Common myeloid progenitor, CD34-positive (primary cell): Measurements from ENCODE around the gene RAP1A.

ENCODE experiments used
- CTCF ChIA-PET: fragments of 350-600 bp; sonication (Branson Sonifier 250); formaldehyde crosslinking; loops from one replicate; lab custom pipeline; 2021; ENCODE audit warnings: antibody characterized with exemption; lab: Charles Lee
- POLR2A ChIA-PET: fragments of 350-600 bp; sonication (Branson Sonifier 250); formaldehyde crosslinking; loops from one replicate; lab custom pipeline; 2021; ENCODE audit warnings: antibody characterized with exemption; lab: Charles Lee
- DNase-seq, 3 donors: peaks; one replicate each; pipeline versions ENCODE4 v3.0.0 to v3.0.0-alpha.2; 2013
- H3K27ac ChIP-seq, 2 experiments: 1 replicate in 1 of 2; 2 replicates in 1 of 2; pipeline ENCODE4 v1.7.0; 2013; ENCODE audit warnings: inconsistent platforms in 2 of 2, low read length in 2 of 2, mild to moderate bottlenecking in 2 of 2, low read depth in 1 of 2, moderate library complexity in 1 of 2; ENCODE audit not compliant: severe bottlenecking in 2 of 2, insufficient read depth in 1 of 2, poor library complexity in 1 of 2
- H3K27me3 ChIP-seq, 5 experiments: replicated peaks in 2 of 5; 1 replicate in 3 of 5; 2 replicates in 2 of 5; pipeline versions ENCODE4 v1.6.1 to v1.7.0; 2013; ENCODE audit warnings: low read length in 4 of 5, mild to moderate bottlenecking in 2 of 5, moderate library complexity in 2 of 5, inconsistent platforms in 1 of 5; ENCODE audit not compliant: insufficient read depth in 5 of 5, control insufficient read depth in 4 of 5
- H3K36me3 ChIP-seq, 4 experiments: 1 replicate in 2 of 4; 2 replicates in 2 of 4; pipeline versions ENCODE4 v1.6.1 to v1.7.0; 2013; ENCODE audit warnings: low read length in 3 of 4, control low read depth in 1 of 4, mild to moderate bottlenecking in 1 of 4; ENCODE audit not compliant: control insufficient read depth in 4 of 4, insufficient read depth in 4 of 4
- H3K4me1 ChIP-seq, 4 experiments: 1 replicate in 3 of 4; 2 replicates in 1 of 4; pipeline versions ENCODE4 v1.6.1 to v1.7.1; 2013; ENCODE audit warnings: low read length in 3 of 4, mild to moderate bottlenecking in 3 of 4, control low read depth in 1 of 4, inconsistent platforms in 1 of 4, moderate library complexity in 1 of 4; ENCODE audit not compliant: control insufficient read depth in 4 of 4, insufficient read depth in 4 of 4; ENCODE audit errors: control extremely low read depth in 1 of 4
- H3K4me3 ChIP-seq, 7 experiments: 1 replicate in 4 of 7; 2 replicates in 3 of 7; pipeline versions ENCODE4 v1.5.1 to v1.7.0; 2013; ENCODE audit warnings: mild to moderate bottlenecking in 7 of 7, low read length in 6 of 7, moderate library complexity in 6 of 7, inconsistent platforms in 2 of 7, low read depth in 2 of 7, control low read depth in 1 of 7; ENCODE audit not compliant: insufficient read depth in 4 of 7, control insufficient read depth in 1 of 7; ENCODE audit errors: extremely low read depth in 1 of 7
- H3K9me3 ChIP-seq, 5 experiments: 1 replicate in 4 of 5; 2 replicates in 1 of 5; pipeline versions ENCODE4 v1.6.1 to v1.7.1; 2013; ENCODE audit warnings: low read length in 4 of 5, mild to moderate bottlenecking in 2 of 5, inconsistent platforms in 1 of 5, low read depth in 1 of 5, moderate library complexity in 1 of 5; ENCODE audit not compliant: control insufficient read depth in 4 of 5, insufficient read depth in 2 of 5; ENCODE audit errors: control extremely low read depth in 1 of 5
- WGBS: methylation state at CpG from one replicate; pipeline ENCODE4 v1.1.5; 2013; ENCODE audit not compliant: insufficient coverage; 5-methylcytosine and 5-hydroxymethylcytosine counted together

The RAP1A gene

GRCh38 chr1:111731956-111732355, 112.4 kb downstream of the RAP1A start:
- Histone ChIP-seq H3K9me3 (no peaks in the 10 kb centered on the region), H3K36me3 (peaks cover 0 to 4% (median 0%) of the 10 kb centered on the region in 4 experiments), H3K4me3 (no peak overlapping the region), H3K27ac (no peak overlapping the region), H3K27me3 (no peaks in the 10 kb centered on the region), H3K4me1 (peaks cover 2 to 19% (median 12%) of the 10 kb centered on the region in 4 experiments)
- no peak for DNase-seq
- 100% methylated on average over 5 of the region's 6 CpGs for WGBS
- ChIA-PET POLR2A (no interaction called here), CTCF (interaction anchor here (0.6 to 6.2 kb wide), 8 partner anchors 12 to 36 kb away, joined by 3 to 26 read pairs (median 7); partner anchors contain the start of gene DDX20)

DNA sequence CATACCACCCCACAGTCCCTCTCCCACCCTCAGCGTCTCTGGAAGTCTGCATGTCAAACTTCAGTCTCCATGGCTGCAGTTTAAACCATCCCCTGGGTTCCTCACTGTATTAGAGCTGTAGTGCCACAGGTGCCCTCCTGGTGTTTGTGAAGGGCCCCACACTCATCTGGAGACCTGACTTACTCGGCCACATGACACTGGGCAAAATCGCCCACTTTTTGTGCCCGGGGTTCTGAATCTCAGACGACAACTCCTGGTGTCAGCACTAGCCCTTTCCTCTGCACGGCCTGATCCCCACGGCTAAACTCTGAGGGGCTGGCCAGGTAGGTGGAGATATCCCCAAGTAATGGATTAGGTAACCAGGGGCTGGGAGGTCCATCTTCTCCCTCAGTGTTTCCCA, 113.1 kb downstream of the RAP1A start:
- H3K4me1 ChIP-seq = peaks cover 6 to 26% (median 19%) of the 10 kb centered on the region in 4 experiments
- H3K4me3 ChIP-seq = no peak overlapping the region
- H3K36me3 ChIP-seq = no peaks in the 10 kb centered on the region
- ChIA-PET CTCF (interaction anchor here (0.6 to 6.2 kb wide), 6 partner anchors 15 to 35 kb away, joined by 3 to 26 read pairs (median 11); partner anchors contain the start of gene DDX20), POLR2A (interaction anchor here (1.1 kb wide), 1 partner anchor 18 kb away, joined by 3 read pairs; no protein-coding TSS in a partner anchor)
- 90% methylated on average over 5 of the region's 7 CpGs for WGBS
- H3K9me3 ChIP-seq = no peaks in the 10 kb centered on the region
- DNase-seq = no peak
- H3K27me3 ChIP-seq = no peaks in the 10 kb centered on the region
- peak overlapping the region; percentile 33 to 50 for H3K27ac ChIP-seq

GRCh38 chr1:111733183-111733991, 113.8 kb downstream of the RAP1A start:
- no peaks in the 10 kb centered on the region for H3K36me3 ChIP-seq
- CTCF ChIA-PET = interaction anchor here (1.0 to 6.8 kb wide), 7 partner anchors 11 to 35 kb away, joined by 3 to 62 read pairs (median 14); partner anchors contain the start of gene DDX20
- no peaks in the 10 kb centered on the region for H3K27me3 ChIP-seq
- H3K4me1 ChIP-seq = peaks cover 6 to 33% (median 26%) of the 10 kb centered on the region in 4 experiments
- H3K9me3 ChIP-seq = no peaks in the 10 kb centered on the region
- H3K4me3 ChIP-seq = peak overlapping the region in 1 of 7 experiments; percentile 17
- POLR2A ChIA-PET = interaction anchor here (1.0 to 1.1 kb wide), 2 partner anchors 8 to 17 kb away, joined by 3 read pairs; no protein-coding TSS in a partner anchor
- DNase-seq = peak; percentile 71 to 90 (median 88)
- WGBS = 68% methylated on average over 7 of the region's 9 CpGs
- H3K27ac ChIP-seq = peak overlapping the region; percentile 33 to 50

DNA sequence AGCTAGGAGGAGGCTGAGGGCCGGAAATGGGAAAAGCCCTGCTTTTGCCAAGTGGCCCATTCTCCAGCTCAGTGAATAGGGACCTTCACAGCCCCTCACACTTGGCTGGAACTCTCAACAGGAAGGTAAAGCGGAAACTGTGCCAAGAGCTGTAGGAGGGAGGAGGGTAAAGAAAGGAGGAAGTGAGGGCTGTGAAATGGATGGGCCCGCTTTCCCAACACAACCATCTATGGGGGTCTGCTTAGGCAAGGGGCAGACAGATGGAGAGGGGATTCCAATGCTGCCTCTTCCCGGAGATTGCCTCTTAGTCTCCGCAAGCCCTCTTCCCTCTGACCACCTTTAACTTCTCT, 114.4 kb downstream of the RAP1A start:
- Histone ChIP-seq H3K27me3 (no peaks in the 10 kb centered on the region), H3K27ac (peak overlapping the region in 1 of 2 experiments; percentile 43), H3K4me1 (peaks cover 6 to 39% (median 31%) of the 10 kb centered on the region in 4 experiments), H3K4me3 (peak overlapping the region in 1 of 7 experiments; percentile 17), H3K36me3 (no peaks in the 10 kb centered on the region), H3K9me3 (no peaks in the 10 kb centered on the region)
- POLR2A ChIA-PET = interaction anchor here (0.6 to 1.0 kb wide), 2 partner anchors 9 to 19 kb away, joined by 3 read pairs; no protein-coding TSS in a partner anchor
- CTCF ChIA-PET = interaction anchor here (1.0 to 6.8 kb wide), 7 partner anchors 11 to 34 kb away, joined by 3 to 62 read pairs (median 14); partner anchors contain the start of gene DDX20
- peak in 2 of 3 donors; percentile 45 to 53 for DNase-seq
- 91% methylated on average over 2 of the region's 5 CpGs for WGBS

GRCh38 chr1:111734426-111734825, 114.8 kb downstream of the RAP1A start:
- H3K36me3 ChIP-seq = no peaks in the 10 kb centered on the region
- ChIA-PET POLR2A (interaction anchor here (0.6 to 1.0 kb wide), 2 partner anchors 9 to 18 kb away, joined by 3 read pairs; no protein-coding TSS in a partner anchor), CTCF (interaction anchor here (0.9 to 6.8 kb wide), 8 partner anchors 7 to 34 kb away, joined by 3 to 62 read pairs (median 16); partner anchors contain the start of gene DDX20)
- H3K9me3 ChIP-seq = no peaks in the 10 kb centered on the region
- 69% methylated on average over 3 of the region's 3 CpGs for WGBS
- no peaks in the 10 kb centered on the region for H3K27me3 ChIP-seq
- peaks cover 6 to 43% (median 36%) of the 10 kb centered on the region in 4 experiments for H3K4me1 ChIP-seq
- DNase-seq = no peak
- H3K27ac ChIP-seq = no peak overlapping the region
- H3K4me3 ChIP-seq = no peak overlapping the region

GRCh38 chr1:111734856-111735255, 115.3 kb downstream of the RAP1A start:
- no peaks in the 10 kb centered on the region for H3K9me3 ChIP-seq
- no peak for DNase-seq
- ChIA-PET CTCF (interaction anchor here (0.9 to 6.8 kb wide), 8 partner anchors 8 to 33 kb away, joined by 3 to 62 read pairs (median 13); partner anchors contain the start of gene DDX20), POLR2A (no interaction called here)
- H3K27ac ChIP-seq = no peak overlapping the region
- no peak overlapping the region for H3K4me3 ChIP-seq
- H3K27me3 ChIP-seq = peaks cover 0 to 3% (median 0%) of the 10 kb centered on the region in 5 experiments
- H3K4me1 ChIP-seq = peaks cover 6 to 48% (median 40%) of the 10 kb centered on the region in 4 experiments
- WGBS = 100% methylated on average over 2 of the region's 3 CpGs
- H3K36me3 ChIP-seq = no peaks in the 10 kb centered on the region
